ENCODE data around the gene SLC7A1.

Gene SLC7A1

GRCh38 chr13:29527916-29528315, 67.6 kb downstream of the SLC7A1 start:
- DNase-seq (ENCODE audit: low read depth): no peak

- DNase-seq (ENCODE audit: low read depth): no peak
Observed at GRCh38 chr13:29527511-29527910, 68.0 kb downstream of the SLC7A1 start.

GRCh38 chr13:29526741-29527140, 68.7 kb downstream of the SLC7A1 start:
- no peak for DNase-seq (ENCODE audit: low read depth)

GRCh38 chr13:29525757-29526156, 69.7 kb downstream of the SLC7A1 start:
- DNase-seq (ENCODE audit: low read depth): no peak

DNA sequence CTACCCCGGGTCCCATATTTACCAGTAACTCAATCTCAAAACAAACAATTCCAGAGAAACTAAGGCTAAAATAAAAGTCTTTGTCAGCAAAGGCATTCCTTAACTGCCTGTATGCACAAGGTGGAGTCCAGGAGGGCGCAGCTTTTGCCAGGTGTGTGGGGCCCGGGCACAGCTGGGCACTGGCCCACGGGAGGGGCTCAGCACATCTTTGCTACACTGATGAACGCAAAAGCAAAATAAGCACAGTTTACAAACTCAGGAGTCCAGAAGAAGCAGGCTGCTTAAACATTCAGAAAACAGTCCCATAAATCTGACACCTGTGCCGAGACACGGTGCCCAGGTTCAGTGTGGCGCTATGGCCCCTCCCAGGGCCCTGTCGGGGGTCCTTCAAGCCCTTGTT, 70.8 kb downstream of the SLC7A1 start:
- no peak for DNase-seq (ENCODE audit: low read depth)

- DNase-seq (ENCODE audit: low read depth): no peak
Observed at GRCh38 chr13:29524176-29524575, 71.3 kb downstream of the SLC7A1 start.

GRCh38 chr13:29523199-29523961, 72.1 kb downstream of the SLC7A1 start:
- no peak for DNase-seq (ENCODE audit: low read depth)

DNA sequence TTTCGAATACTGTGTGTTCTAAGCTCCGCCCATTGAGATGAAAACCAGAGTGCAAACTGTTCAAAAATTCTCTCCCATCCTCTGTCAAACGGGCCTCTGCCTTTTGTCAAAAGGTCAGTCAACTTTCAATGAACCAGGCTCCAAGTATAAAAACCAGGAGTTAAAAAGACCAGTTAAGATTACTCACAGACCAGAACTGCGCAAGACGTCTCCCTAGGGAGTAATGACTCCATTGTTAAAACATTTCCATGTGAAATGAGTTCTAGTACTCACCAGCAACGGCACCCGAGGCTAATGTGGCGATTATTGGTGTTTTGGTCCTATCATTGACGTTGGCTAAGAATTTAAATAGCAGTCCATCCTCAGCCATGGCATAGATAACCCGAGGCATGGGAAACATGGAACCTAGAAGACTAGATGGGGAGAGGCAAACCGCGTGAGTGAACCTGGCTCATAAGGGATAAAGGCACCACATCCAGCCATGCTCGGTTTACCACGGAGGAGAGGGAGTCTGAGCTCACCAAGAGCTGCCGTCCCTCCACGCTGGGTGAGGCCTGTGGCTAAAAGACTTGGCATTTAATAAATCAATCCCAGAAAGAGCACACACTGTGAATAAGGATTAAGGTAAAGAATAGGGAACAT, 73.3 kb downstream of the SLC7A1 start:
- peak; percentile 83 for DNase-seq (ENCODE audit: low read depth)

- DNase-seq (ENCODE audit: low read depth): no peak
Observed at GRCh38 chr13:29521336-29521735, 74.2 kb downstream of the SLC7A1 start.

DNA sequence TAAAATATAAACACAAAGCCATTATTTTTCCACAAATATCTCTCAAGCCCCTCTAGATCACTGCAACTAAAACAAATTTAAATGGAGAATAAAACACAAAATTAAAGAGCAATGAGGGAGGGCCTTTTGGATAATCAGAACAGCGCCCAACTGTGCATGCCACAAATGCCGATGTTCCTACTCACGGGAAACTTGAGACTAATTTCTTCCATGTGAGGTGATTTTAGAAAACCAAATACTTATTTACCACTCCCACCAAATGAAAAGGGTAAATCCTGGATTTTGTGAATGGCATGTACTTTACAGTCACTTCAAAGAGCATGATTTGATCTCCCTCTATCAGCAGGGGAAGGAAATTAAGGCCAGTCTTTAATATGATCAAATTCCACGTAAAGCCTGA, 74.8 kb downstream of the SLC7A1 start:
- peak; percentile 72 for DNase-seq (ENCODE audit: low read depth)

GRCh38 chr13:29519921-29520320, 75.6 kb downstream of the SLC7A1 start:
- no peak for DNase-seq (ENCODE audit: low read depth)

- DNase-seq (ENCODE audit: low read depth): no peak
Observed at GRCh38 chr13:29516880-29517279, 78.6 kb downstream of the SLC7A1 start.

DNA sequence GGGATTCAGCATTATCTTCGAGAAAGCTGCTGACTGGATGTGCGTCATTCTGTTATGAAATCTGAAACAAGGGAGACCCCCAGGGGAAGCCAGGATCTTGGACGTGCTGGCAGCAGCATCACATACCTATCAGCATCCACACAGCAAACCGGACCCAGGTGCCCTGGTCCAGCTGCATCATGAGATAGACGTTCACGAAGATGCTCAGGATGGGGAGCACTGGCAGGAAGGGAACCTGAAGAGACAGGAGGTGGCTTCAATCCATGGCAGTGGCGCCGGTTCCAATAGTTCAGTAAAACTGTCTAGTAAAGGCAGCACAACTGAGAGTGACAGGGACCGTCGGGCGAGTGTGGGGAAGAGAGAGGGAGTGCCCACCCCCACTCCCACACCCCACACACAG, 79.5 kb downstream of the SLC7A1 start:
- DNase-seq (ENCODE audit: low read depth): no peak

DNA sequence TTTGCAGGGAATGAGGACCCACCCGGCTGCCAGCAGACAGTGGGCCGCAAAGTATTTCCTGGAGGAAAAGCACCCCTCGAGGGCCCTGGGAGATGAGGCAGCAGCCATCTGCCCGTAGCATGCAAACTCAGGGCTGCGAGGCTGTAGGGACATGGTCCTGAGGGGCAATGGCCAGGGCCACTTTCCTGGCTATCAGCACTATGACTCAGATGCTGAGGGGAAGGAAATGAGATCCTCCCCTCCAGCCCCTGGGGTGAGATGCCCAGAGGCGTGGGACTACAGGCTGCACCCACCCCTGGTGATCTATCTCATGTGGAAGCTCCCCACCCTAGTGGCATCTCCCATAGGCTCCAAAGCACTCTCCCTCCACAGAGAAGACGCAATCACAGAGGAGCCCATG, 80.1 kb downstream of the SLC7A1 start:
- no peak for DNase-seq (ENCODE audit: low read depth)

GRCh38 chr13:29514720-29515310, 80.7 kb downstream of the SLC7A1 start:
- DNase-seq (ENCODE audit: low read depth): no peak

- DNase-seq (ENCODE audit: low read depth): no peak
Observed at GRCh38 chr13:29513981-29514719, 81.3 kb downstream of the SLC7A1 start.

DNA sequence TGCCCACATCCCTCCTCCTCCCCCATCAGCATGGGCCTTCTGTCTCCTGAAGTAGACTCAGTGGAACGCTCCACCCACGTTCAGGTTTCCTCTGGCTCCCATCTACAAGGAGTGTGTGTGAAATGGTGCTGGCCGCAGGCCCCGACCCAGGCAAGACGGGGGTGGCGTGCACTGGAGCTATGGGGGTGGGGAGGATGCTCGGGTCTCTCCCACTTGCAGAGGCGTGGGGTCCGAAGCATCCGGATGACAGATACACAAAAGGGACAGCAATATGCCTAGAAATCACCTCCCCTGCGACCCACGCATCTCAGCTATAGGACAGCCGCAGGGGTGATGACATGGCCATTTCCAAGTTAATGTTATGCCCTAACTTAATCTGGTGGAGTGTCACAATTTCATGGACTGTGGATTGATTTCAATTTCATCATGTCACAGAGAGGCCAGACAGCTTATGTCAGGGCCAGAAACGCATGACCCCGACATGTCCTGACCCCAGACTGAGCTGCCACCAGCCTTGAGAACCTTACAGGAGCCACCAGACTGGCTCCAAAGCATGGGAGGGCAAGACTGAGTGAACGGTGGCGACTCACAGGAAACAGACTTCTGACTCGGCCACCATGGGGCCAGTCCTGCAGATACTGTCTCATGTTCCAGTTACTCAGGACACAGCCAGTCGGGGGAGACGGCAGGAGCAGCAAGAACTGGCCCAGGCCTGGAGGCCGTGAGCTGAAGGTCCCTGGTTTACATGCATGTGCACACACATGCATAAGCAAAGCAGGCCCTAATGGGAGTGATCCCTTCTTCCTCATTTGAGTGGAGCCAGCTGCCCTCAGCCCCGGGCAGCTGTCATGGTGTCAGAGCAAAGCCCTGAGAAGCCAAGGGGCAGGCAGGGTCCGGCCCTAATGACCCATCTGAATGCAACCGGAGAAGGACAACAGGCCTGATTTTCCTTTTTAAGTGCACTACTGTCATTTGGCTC, 82.2 kb downstream of the SLC7A1 start:
- DNase-seq (ENCODE audit: low read depth): no peak

- no peak for DNase-seq (ENCODE audit: low read depth)
Observed at GRCh38 chr13:29511980-29512379, 83.5 kb downstream of the SLC7A1 start.

DNA sequence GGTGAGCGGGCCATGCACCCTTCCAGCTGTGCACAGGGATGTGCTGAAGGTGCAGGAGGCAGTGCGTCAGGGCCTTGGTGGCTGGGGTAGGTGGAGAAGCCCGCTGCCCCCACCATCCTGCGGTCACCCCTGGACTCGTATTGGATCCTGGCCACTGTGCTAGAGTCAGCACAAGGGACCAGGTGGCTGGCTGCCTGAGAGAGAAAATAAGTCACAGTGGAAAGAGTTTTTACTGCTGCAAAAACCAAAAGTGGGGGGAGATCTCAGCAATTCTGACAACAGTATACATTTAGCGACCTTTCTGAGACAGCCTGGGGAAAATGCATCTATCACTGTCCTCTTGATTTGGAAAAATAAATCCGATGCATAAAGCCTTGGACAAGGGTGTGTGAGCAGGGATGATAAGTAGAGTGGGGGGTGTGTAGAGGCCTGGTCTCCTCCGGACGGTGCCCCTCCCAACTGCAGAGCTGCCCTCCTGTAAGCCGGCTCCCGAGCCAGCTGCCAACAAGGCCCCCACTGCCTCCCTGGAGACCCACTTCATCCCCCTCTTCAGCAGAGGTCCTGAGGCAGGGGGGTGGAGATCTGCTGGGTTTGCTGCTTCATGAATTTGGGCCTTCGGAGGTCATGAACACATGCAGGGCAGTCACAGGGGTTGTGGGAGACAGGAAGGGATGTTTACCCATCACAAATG, 84.2 kb downstream of the SLC7A1 start:
- no peak for DNase-seq (ENCODE audit: low read depth)

DNA sequence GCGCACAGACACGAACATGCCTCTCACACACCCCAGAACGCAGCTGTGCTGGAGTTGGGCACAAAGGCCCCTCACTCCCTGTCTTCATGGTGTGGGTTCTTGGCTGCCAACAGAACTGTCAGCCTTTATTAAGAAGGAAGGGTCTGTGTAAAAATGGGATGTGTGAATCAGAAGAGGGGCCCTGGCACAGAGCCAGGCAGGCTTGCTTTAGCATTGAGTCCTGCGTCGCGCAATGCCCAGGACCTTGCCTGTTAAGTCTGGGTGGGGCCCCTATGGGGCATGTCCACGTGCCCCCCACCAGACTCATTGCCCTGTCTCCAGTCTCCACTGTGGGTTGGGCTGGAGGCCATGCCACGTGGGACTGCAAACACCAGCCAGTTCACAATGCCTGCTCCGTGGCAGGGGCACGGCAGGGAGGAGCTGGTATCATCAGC, 84.8 kb downstream of the SLC7A1 start:
- DNase-seq (ENCODE audit: low read depth): no peak
